ENCODE measurements around the gene PTEN.
"Not testable (repeated sequence)": the region's sequence is repeated elsewhere in the genome, so short reads cannot be mapped to it uniquely, and the experiment has no call there.

The PTEN gene

GRCh38 chr10:87846023-87846422 is 17.4 kb upstream of the PTEN start:
- peak; percentile 53 for DNase-seq

- not testable (repeated sequence) for DNase-seq
Observed at GRCh38 chr10:87846711-87847110, 16.7 kb upstream of the PTEN start.

GRCh38 chr10:87847550-87847949 is 15.9 kb upstream of the PTEN start:
- DNase-seq = no peak

GRCh38 chr10:87849001-87849400 is 14.4 kb upstream of the PTEN start:
- DNase-seq = no peak

- DNase-seq = no peak
Observed at GRCh38 chr10:87850742-87851205, 12.7 kb upstream of the PTEN start.

GRCh38 chr10:87852089-87852488 is 11.3 kb upstream of the PTEN start:
- DNase-seq = no peak

- not testable (repeated sequence) for DNase-seq
Observed at GRCh38 chr10:87855247-87855646, 8.2 kb upstream of the PTEN start.

GRCh38 chr10:87855665-87856064 is 7.8 kb upstream of the PTEN start:
- not testable (repeated sequence) for DNase-seq

GRCh38 chr10:87860156-87860795 is 3.1 kb upstream of the PTEN start:
- no peak for DNase-seq

GRCh38 chr10:87860816-87861403 is 2.5 kb upstream of the PTEN start:
- DNase-seq = no peak

GRCh38 chr10:87861566-87861952 is 1.9 kb upstream of the PTEN start:
- no peak for DNase-seq

GRCh38 chr10:87861953-87862678 is 1.3 kb upstream of the PTEN start:
- peak; percentile 59 for DNase-seq

- no peak for DNase-seq
Observed at GRCh38 chr10:87862679-87863052, 759 bp upstream of the PTEN start.

- not testable (repeated sequence) for DNase-seq
Observed at GRCh38 chr10:87863951-87864495, 598 bp downstream of the PTEN start.

- DNase-seq = no peak
Observed at GRCh38 chr10:87864496-87865059, 1.2 kb downstream of the PTEN start.

- DNase-seq = no peak
Observed at GRCh38 chr10:87865241-87865881, 1.9 kb downstream of the PTEN start.

GRCh38 chr10:87866412-87866974 is 3.1 kb downstream of the PTEN start:
- DNase-seq = no peak

- DNase-seq = no peak
Observed at GRCh38 chr10:87867453-87867852, 4.0 kb downstream of the PTEN start.

GRCh38 chr10:87868277-87868676 is 4.9 kb downstream of the PTEN start:
- DNase-seq = no peak

GRCh38 chr10:87869139-87869538 is 5.7 kb downstream of the PTEN start:
- DNase-seq = not testable (repeated sequence)

GRCh38 chr10:87869773-87870551 is 6.5 kb downstream of the PTEN start:
- no peak for DNase-seq

GRCh38 chr10:87872828-87873227 is 9.4 kb downstream of the PTEN start:
- no peak for DNase-seq
